ENCODE data around the gene ITGBL1.

ITGBL1 gene

GRCh38 chr13:101452519-101453485 is at the start of gene ITGBL1:
TSS of gene ITGBL1 (plus strand) at chr13:101452675. CDS start at chr13:101452834, 159 bp downstream.
- DNase-seq, result no peak

- DNase-seq, result no peak
Measured at GRCh38 chr13:101406791-101407190, 45.7 kb upstream of the ITGBL1 start.

- no peak for DNase-seq
Measured at GRCh38 chr13:101408154-101408553, 44.3 kb upstream of the ITGBL1 start.

GRCh38 chr13:101408992-101409656 is 43.4 kb upstream of the ITGBL1 start:
- no peak for DNase-seq

GRCh38 chr13:101412076-101412475 is 40.4 kb upstream of the ITGBL1 start:
- no peak for DNase-seq

- no peak for DNase-seq
Measured at GRCh38 chr13:101415358-101416174, 36.9 kb upstream of the ITGBL1 start.

- no peak for DNase-seq
Measured at GRCh38 chr13:101416181-101417042, 36.1 kb upstream of the ITGBL1 start, which contains the start of gene NALCN. TSS of gene NALCN (minus strand) at chr13:101416508. CDS start at chr13:101399126, 17,382 bp downstream.

GRCh38 chr13:101417043-101417406 is 35.5 kb upstream of the ITGBL1 start:
- no peak for DNase-seq

GRCh38 chr13:101417501-101417900 is 35.0 kb upstream of the ITGBL1 start:
- DNase-seq, result no peak

GRCh38 chr13:101423872-101424271 is 28.6 kb upstream of the ITGBL1 start:
- DNase-seq, result no peak

- DNase-seq, result no peak
Measured at GRCh38 chr13:101424381-101425155, 27.9 kb upstream of the ITGBL1 start.

GRCh38 chr13:101425156-101425471 is 27.4 kb upstream of the ITGBL1 start:
- DNase-seq, result no peak

- no peak for DNase-seq
Measured at GRCh38 chr13:101425623-101426022, 26.9 kb upstream of the ITGBL1 start.

- no peak for DNase-seq
Measured at GRCh38 chr13:101429733-101430132, 22.7 kb upstream of the ITGBL1 start.

- DNase-seq, result no peak
Measured at GRCh38 chr13:101433895-101434294, 18.6 kb upstream of the ITGBL1 start.

GRCh38 chr13:101434486-101434885 is 18.0 kb upstream of the ITGBL1 start:
- no peak for DNase-seq

- no peak for DNase-seq
Measured at GRCh38 chr13:101447852-101448251, 4.6 kb upstream of the ITGBL1 start.

GRCh38 chr13:101449790-101450748 is 2.4 kb upstream of the ITGBL1 start:
- no peak for DNase-seq

- no peak for DNase-seq
Measured at GRCh38 chr13:101450749-101451130, 1.7 kb upstream of the ITGBL1 start.

- DNase-seq, result no peak
Measured at GRCh38 chr13:101451641-101452040, 834 bp upstream of the ITGBL1 start.
